IPS-18c (cell line): Measurements from ENCODE around the gene OSBPL7.

ENCODE experiments used
- H3K4me3 ChIP-seq: 2 replicates; pipeline ENCODE4 v1.7.0; 2013; ENCODE audit warnings: low read depth, mild to moderate bottlenecking, low read length, moderate library complexity; ENCODE audit not compliant: insufficient read depth
- H3K9me3 ChIP-seq: one replicate; pipeline ENCODE4 v1.6.1; 2013; ENCODE audit warnings: mild to moderate bottlenecking, low read length, moderate library complexity; ENCODE audit not compliant: control insufficient read depth, insufficient read depth

The OSBPL7 gene, protein sequence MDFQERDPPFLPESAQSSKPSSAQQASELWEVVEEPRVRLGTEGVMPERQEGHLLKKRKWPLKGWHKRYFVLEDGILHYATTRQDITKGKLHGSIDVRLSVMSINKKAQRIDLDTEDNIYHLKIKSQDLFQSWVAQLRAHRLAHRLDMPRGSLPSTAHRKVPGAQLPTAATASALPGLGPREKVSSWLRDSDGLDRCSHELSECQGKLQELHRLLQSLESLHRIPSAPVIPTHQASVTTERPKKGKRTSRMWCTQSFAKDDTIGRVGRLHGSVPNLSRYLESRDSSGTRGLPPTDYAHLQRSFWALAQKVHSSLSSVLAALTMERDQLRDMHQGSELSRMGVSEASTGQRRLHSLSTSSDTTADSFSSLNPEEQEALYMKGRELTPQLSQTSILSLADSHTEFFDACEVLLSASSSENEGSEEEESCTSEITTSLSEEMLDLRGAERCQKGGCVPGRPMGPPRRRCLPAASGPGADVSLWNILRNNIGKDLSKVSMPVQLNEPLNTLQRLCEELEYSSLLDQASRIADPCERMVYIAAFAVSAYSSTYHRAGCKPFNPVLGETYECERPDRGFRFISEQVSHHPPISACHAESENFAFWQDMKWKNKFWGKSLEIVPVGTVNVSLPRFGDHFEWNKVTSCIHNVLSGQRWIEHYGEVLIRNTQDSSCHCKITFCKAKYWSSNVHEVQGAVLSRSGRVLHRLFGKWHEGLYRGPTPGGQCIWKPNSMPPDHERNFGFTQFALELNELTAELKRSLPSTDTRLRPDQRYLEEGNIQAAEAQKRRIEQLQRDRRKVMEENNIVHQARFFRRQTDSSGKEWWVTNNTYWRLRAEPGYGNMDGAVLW

DNA sequence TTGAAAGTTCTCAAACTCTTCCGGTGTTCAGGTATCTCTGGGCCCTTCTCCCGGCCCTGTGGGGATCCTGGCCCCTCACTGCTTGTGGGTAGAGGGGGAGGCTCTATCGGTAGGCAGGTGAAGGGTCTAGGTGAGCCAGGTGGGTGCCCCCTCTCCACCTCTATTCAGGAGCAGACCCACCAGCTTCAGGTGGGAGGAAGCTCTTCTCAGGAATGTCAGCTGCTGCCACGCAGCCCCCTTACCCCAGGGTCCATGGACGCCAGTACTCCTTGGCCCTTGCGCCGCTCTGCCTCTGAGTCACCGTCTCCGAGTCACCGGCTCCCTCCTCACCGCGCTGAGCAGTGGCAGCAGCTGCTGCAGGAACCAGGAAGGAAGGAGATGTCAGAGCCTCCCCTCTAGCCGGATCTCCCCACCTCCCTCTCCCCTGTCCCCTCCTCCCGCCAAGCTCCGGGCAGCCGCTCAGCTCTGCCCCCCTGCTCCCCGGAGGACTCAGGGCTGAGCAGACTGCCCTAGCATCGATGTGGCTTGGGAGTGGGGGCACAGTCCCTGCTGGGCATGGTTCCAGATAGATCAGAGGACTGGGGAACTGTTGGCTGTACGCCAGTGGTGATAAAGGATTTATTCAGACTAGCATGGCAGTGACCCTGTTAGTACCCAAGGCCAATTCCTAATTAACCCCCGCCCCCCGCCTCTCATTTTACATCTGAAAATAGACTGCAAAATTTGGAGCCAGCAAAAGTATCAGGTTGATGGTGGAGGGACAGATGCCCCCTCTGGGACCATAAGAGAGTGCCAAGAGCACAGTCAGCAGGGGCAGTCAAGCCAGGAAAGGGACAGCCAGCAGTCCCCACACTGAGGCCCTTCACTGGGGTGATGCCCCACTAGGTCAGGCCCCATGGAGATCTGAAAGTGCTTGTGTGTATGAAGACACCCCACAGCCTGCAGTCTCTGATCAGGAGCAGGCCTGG lies at the start of gene OSBPL7:
TSS of gene OSBPL7 (minus strand) at position 371 of the 968 bp plus-strand sequence. CDS start 1,516 bp downstream, outside the sequence.
- Histone ChIP-seq H3K4me3 (peak within 1 kb of the TSS; percentile 66), H3K9me3 (no peaks in the 10 kb centered on the region)

DNA sequence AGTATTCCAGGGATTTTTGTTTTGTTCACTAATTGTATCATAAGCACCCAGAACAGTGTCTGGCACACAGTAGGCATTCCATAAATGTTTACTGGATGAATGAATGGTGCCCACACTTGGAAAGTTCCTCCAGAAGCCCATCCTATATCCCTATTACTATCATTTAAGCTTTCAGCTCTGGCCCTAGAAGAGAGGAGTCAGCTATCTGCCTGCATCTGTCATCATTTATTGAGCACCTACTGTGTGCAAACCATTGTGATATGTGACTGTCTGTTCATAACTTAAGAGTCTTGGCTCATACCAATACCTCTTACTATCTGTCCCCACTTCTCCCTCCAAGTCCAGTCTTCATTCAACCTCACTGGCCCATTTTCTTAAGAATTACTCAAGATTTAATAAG lies 49.5 kb upstream of the OSBPL7 start:
- Histone ChIP-seq H3K4me3 (no peak overlapping the region), H3K9me3 (peaks cover 3% of the 10 kb centered on the region)

DNA sequence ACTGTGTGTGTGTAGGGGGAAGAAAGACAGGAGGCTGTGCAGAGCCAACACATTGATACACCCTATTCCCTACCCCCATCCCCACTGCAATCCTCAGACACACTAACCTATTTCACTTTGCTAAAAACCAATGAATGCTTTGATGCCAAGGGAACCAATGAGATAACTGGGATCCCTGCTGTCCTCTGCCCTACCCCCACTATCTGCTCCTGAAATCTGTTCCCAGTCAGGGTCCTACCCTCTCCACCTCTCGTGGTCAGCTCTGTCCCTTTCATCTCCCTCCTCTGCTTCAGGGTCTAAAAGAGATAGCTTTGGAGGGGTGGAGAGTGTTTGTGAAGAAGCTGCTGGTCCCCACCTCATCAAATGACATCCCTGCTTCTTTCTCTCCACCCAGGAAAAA lies 48.5 kb upstream of the OSBPL7 start:
- H3K4me3 ChIP-seq = no peak overlapping the region

DNA sequence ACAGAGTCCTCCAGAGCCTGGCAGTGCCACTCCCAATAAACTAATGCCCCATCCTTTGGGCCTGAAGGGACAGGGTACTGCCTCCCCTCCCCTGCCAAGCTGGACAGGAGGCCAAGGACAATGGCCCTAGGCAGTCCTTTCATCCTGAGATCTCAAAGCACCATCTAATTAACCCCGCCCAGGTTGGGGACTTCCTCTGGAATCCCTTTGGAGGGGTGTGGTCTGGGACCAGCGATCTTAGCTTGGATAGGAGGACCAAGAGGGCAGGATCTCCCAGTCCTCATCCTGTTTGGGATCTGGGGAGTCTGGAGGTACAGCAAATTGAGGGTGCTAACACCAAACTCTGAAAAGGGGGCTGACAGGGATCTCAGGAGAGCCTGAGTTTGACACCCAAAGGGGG lies 47.5 kb upstream of the OSBPL7 start:
- no peaks in the 10 kb centered on the region for H3K9me3 ChIP-seq
- no peak overlapping the region for H3K4me3 ChIP-seq

More for the DNA sequence above, 48.5 kb upstream of the OSBPL7 start:
- peaks cover 3% of the 10 kb centered on the region for H3K9me3 ChIP-seq

DNA sequence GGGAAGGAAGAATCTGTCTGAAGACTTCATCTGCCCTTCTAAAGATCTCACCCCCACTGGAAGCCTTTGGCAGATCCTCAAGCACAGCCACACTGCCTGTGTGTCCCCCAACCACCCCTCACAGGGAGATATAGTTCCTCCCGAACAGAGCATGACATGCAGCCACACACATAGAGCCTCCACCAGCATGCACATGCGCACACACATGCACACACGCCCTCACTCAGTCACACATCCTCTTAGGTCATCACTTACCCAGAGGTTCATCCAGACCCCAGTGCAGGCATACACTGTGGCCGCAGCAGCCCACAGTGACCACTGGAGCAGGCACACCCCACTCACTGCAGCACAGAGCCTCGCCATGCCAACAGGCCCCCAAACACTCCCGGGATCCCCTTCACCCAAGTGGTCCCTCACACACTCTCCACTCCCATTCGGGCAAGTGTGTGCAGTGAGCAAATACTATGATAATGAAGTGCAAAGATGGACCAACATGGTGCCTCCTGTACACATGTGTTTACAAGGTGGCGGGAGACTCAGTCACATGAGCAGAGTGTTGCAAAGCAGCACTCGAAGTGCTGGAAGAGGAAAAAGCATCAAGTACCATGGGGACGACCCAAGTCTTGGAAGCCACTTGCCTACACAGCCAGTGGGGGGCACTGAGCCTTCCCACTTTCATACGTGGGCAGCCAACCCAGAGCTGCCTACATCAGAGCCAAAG lies 46.4 kb upstream of the OSBPL7 start:
- Histone ChIP-seq H3K9me3 (no peaks in the 10 kb centered on the region), H3K4me3 (no peak overlapping the region)

DNA sequence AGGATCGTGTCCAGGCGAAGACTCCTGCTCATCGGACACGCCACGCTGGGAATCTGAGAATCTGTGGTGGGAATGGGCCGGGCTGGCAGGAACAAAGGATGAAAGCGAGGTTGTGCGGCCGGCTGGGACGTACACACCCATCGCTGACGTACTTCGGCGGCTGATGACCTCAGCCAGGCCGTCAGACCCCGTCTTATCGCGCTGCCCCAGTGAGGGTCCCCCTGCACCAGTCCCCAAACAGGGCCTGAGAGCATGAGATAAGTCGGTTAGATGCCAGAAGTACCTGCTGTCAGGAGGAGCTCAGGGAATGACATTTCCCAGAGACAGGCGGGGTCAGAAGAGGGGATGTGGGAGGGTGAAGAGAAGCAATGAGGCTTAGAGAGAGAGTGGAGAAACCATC lies 45.3 kb upstream of the OSBPL7 start:
- Histone ChIP-seq H3K4me3 (no peak overlapping the region), H3K9me3 (no peaks in the 10 kb centered on the region)

DNA sequence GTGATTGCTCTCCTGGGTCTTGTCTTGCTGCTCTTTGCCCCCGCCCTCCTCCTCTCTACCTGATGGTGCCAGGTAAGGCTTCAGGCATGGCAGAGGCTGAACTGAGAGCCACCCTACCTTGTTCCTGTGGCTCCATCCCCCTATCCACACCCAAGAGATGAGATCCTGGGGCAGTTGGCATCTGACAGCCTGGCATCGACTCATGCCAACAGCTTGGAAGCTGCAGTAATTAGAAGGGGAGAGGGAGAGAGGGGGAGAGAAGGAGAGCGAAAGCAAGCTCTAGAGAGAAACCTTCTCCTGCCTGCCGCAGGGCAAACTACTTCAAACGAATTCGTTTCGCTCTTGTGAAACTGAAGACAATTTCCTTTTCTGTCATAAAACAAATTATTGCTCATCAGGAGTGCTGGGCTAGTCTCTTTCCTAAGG lies 43.2 kb upstream of the OSBPL7 start:
- no peaks in the 10 kb centered on the region for H3K9me3 ChIP-seq
- H3K4me3 ChIP-seq = no peak overlapping the region

DNA sequence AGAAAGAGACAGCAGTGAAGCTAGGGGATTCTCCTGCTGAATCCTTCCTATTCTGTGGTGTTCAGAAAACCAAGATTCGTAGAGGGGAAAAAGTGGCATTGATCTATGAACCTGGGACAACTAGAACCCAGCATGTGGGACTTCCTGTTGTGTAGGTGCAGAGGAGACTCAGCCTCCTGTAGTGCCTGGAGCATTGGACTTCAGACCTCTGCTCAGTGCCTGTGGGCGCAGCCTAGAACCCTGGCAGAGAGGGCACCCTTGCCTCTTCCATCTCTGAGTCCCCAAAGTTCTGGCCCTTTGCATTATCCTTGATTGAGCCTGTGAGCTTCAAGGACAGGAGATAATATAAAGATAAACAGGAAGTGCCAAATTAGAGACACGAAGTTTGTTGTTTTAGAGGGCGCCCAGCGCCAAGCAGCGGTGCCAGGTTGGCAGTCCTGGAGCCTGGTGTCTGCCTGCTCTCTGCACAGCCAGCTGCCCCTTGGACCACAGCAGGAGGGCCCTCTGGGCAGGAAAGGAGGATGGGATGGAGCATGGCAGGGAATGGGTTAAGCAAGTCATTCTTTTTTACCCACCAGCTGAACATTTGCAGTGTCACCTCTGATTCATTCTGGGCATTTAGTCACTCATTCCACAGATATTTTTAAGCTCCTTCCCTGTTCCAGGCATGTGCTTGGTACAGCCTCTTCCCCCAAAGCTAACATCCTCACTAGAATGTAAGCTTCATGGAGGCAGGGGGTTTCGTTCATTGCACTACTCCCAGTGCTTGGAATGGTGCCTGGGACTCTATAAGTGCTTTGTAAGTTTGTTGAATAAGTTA lies 41.2 kb upstream of the OSBPL7 start:
- no peak overlapping the region for H3K4me3 ChIP-seq

DNA sequence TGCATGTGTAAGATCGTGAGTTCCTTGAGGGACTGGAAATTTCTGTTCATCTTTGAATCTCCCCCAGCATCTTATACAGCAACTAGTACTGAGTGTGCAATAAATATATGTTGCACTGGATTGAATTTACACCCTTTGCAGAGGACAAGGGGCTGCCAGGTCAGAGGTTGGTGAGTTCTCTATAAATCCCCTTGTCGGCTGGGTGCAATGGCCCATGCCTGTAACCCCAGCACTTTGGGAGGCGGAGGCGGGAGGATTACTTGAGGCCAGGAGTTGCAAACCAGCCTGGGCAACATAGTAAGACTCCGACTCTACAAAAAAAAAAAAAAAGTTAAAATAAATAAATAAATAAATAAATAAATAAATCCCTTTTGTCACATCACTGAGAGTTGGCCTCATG lies 38.8 kb upstream of the OSBPL7 start:
- Histone ChIP-seq H3K4me3 (no peak overlapping the region), H3K9me3 (no peaks in the 10 kb centered on the region)

More for the DNA sequence above, 41.2 kb upstream of the OSBPL7 start:
- no peaks in the 10 kb centered on the region for H3K9me3 ChIP-seq

DNA sequence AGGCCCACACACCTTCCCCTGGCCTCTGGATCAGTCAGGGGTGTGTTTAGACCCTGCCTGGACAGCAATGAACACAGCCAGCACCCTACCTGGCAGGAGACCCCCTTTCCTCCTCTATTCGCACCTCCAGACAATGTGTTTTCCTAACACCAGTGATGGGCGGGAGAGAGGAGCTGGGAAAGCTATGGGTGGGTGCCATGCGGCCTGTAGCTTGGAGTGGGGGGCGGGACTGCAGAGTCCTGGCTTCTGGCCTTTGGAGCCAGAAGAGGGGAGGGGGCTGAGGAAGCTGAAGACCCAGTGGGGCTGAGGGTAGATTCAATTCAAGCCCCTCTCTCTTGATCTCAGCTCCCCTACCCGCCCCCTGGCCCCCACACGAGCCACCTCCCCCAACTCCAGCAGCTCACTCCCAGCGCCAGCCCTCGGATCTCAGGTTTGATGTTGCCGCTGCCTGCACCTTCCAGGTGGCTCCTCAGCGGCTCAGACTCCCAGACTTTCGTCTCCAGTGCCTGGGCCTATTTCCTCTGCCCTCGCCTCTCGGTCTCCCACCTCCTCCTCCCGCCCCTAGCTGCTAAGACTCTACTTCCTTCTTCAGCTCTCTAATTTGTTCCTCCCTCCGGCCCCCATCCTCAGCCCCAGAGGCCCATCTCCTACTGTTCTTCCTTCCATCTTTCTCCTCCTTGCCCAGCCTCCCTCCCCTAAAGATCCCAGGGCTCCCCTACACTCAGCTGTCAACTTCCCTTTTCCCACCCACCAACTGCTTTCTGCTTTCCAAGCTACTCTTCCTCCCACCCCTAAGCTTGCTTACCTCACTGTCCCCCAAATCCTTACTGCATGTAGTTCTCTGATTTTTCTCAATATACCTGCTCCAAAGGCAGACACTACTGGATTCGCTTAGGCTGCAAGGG lies 36.2 kb upstream of the OSBPL7 start:
- no peaks in the 10 kb centered on the region for H3K9me3 ChIP-seq

DNA sequence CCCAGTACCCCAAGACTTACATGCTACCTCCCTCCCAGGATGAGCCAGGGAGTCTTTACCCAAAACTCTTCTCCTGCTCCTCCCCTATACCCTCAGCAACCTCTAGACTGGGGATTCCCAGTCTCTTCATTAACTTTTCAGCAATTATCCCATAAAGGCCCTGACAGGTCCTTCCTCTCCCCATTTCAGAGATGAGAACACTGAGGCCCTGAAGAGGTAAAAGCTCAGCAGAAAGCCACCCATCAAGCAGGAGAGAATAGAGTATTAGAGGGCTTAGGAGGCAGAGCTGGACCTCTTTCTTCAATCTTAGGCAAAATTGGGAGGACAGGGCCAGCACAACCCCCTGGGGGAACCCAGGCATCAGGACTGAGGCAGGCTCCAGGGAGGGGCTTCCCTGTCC lies 35.2 kb upstream of the OSBPL7 start:
- H3K9me3 ChIP-seq = no peaks in the 10 kb centered on the region
- H3K4me3 ChIP-seq = no peak overlapping the region

More for the DNA sequence above, 36.2 kb upstream of the OSBPL7 start:
- H3K4me3 ChIP-seq = no peak overlapping the region

DNA sequence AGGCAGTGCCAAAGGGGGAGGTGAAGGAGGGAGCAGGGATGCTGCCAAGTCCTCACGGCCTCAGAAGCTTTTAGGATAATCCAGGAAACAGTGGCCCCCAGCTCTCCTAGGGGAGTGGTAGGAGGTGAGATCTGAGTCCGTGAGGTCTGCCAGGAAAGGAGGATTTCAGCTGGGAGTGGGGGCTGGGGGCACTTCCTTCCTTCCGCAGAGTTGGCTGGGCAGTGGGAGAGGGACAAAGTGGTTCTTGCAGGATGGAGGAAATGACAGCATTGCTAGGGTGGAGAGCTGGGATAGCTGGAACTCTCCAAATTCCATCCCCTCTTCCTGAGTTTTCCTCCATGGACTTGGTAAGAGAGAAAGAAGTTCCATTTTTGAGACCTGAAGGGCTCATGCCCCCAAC lies 34.1 kb upstream of the OSBPL7 start:
- Histone ChIP-seq H3K4me3 (no peak overlapping the region), H3K9me3 (no peaks in the 10 kb centered on the region)

DNA sequence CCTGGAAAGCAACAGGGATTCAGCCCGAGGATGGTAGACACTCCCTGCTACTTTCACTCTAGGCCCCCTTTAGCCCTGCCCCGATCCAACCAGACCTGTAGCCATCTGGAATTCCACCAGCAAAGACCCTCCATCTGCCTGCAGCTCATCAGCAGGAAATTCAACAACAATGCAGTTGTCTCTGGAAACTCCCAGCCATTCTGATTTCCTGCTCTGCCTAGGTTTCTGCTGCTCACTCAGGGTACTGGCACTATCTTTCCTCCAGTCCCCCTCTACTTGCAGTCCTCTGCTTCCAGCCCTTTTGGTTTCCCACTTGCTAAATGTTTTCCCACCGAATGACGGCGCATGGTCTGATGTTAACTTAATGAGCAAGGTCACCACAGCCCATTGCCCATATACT lies 32.0 kb upstream of the OSBPL7 start:
- Histone ChIP-seq H3K9me3 (no peaks in the 10 kb centered on the region), H3K4me3 (no peak overlapping the region)

DNA sequence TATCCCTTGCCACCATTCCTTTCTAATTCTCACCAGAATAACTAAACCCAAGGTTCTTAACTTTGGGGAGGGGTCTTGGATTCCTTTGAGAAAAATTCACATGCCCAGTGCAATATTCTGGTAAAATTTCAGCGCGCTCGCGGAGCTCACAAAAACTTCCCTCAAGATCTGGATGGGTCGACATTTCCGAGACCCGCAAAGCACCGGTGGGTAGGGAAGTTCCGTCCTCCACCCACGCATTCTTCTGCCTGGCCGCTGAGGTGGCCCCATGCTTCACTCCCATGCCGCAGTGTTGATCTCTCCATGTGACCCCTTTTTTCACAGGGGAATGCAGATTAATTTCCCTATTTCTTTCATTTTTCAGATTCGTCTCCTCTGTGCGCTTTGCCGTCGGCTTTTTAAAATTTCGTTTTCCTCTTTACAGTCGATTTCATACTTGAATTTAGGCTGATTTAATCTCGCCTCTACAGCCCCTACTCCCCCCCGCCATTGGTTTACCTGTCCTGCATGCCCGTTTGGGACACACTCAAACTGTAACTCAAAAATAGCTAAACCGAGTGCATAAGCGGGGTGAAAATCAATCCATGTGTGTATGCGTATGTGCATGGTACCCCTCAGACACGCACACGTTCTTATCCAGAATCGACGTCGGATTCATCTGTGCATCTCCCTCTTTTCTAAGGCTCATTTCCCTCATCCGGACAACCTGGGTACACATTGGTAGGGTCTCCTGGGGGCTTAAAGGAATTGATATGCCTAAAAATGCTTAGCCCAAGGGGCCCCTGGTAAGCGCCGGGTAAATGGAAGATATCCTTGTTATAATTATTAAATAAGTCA lies 30.7 kb upstream of the OSBPL7 start:
- Histone ChIP-seq H3K9me3 (no peaks in the 10 kb centered on the region), H3K4me3 (peak overlapping the region; percentile 71)
